C4-2B (cell line): ENCODE data around the gene CLMN.

Experiments
- CTCF ChIP-seq: fragments of 450-650 bp; conservative IDR thresholded peaks from 2 replicates; pipeline ENCODE4 v1.5.1; 2017; ENCODE audit warnings: mild to moderate bottlenecking
- ZFX ChIP-seq: fragments of 450-650 bp; IDR thresholded peaks from 2 replicates; pipeline ENCODE4 v1.6.1; 2017

GRCh38 chr14:95326987-95327386, 7.3 kb upstream of the CLMN start:
- TF ChIP-seq CTCF = no peak
- TF ChIP-seq ZFX = no peak
